ENCODE results near the gene GDF10. TPM values are rescaled to one million over a fixed set of nuclear protein-coding genes. Genes with fewer than 3 reads are reported as not detected.

Gene GDF10
- polyA plus RNA-seq, 1 donor from 2014 or later = 0.66 TPM

DNA sequence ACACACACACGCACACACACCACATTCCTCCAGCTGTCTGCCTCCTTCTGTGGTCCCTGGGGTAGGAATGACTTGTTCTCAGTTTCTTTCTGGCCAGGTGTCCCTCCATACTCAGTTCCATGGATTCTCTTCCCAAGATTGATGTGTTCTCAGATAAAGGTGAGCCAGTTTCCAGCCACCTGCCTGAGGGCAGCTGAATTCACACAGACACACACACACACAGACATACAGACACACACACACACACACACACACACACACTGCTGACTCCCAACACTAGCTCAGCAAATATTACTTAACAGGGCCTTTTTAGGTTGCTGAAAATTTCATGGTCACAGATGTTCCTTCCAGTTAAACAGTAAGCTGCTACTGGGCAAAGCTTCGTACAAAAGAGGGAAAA, 45.4 kb upstream of the GDF10 start:
- H3K4me2 ChIP-seq (ENCODE audit: low read length) = no peak overlapping the region
- no peaks in the 10 kb centered on the region for H4K20me1 ChIP-seq (ENCODE audit: insufficient read depth)
- H2AFZ ChIP-seq (ENCODE audit: low read depth, low read length) = no peak overlapping the region
- H3K79me2 ChIP-seq (replicated peaks; ENCODE audit: insufficient read depth, low read length) = no peaks in the 10 kb centered on the region
- no peaks in the 10 kb centered on the region for H3K9me3 ChIP-seq (ENCODE audit: low read length)
- H3K27me3 ChIP-seq (ENCODE audit: insufficient read depth, low read depth, low read length) = no peaks in the 10 kb centered on the region
- H3K27ac ChIP-seq (ENCODE audit: low read length) = no peak overlapping the region
- no peak overlapping the region for H3K9ac ChIP-seq (ENCODE audit: low read length)
- no peaks in the 10 kb centered on the region for H3F3A ChIP-seq (ENCODE audit: insufficient read depth, low read length, poor library complexity, severe bottlenecking)
- TF ChIP-seq, protein P1, sequence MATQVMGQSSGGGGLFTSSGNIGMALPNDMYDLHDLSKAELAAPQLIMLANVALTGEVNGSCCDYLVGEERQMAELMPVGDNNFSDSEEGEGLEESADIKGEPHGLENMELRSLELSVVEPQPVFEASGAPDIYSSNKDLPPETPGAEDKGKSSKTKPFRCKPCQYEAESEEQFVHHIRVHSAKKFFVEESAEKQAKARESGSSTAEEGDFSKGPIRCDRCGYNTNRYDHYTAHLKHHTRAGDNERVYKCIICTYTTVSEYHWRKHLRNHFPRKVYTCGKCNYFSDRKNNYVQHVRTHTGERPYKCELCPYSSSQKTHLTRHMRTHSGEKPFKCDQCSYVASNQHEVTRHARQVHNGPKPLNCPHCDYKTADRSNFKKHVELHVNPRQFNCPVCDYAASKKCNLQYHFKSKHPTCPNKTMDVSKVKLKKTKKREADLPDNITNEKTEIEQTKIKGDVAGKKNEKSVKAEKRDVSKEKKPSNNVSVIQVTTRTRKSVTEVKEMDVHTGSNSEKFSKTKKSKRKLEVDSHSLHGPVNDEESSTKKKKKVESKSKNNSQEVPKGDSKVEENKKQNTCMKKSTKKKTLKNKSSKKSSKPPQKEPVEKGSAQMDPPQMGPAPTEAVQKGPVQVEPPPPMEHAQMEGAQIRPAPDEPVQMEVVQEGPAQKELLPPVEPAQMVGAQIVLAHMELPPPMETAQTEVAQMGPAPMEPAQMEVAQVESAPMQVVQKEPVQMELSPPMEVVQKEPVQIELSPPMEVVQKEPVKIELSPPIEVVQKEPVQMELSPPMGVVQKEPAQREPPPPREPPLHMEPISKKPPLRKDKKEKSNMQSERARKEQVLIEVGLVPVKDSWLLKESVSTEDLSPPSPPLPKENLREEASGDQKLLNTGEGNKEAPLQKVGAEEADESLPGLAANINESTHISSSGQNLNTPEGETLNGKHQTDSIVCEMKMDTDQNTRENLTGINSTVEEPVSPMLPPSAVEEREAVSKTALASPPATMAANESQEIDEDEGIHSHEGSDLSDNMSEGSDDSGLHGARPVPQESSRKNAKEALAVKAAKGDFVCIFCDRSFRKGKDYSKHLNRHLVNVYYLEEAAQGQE (IDR thresholded peaks at IDR 0.05; ENCODE audit: borderline replicate concordance) = no peak
- TF ChIP-seq SMC3 (conservative IDR thresholded peaks at IDR 0.05; ENCODE audit: poor library complexity) (no peak), EZH2 (IDR thresholded peaks at IDR 0.05; ENCODE audit: borderline replicate concordance, insufficient read depth, low read length, poor library complexity, severe bottlenecking) (no peak), RAD21 (conservative IDR thresholded peaks at IDR 0.05) (no peak), POLR2AphosphoS5 (IDR thresholded peaks at IDR 0.05) (no peak)
- TF ChIP-seq, protein P2, sequence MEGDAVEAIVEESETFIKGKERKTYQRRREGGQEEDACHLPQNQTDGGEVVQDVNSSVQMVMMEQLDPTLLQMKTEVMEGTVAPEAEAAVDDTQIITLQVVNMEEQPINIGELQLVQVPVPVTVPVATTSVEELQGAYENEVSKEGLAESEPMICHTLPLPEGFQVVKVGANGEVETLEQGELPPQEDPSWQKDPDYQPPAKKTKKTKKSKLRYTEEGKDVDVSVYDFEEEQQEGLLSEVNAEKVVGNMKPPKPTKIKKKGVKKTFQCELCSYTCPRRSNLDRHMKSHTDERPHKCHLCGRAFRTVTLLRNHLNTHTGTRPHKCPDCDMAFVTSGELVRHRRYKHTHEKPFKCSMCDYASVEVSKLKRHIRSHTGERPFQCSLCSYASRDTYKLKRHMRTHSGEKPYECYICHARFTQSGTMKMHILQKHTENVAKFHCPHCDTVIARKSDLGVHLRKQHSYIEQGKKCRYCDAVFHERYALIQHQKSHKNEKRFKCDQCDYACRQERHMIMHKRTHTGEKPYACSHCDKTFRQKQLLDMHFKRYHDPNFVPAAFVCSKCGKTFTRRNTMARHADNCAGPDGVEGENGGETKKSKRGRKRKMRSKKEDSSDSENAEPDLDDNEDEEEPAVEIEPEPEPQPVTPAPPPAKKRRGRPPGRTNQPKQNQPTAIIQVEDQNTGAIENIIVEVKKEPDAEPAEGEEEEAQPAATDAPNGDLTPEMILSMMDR (IDR thresholded peaks at IDR 0.05; ENCODE audit: poor library complexity, severe bottlenecking) = no peak
- H3K9me2 ChIP-seq (ENCODE audit: insufficient read depth, low read length) = no peaks in the 10 kb centered on the region
- H3K36me3 ChIP-seq (ENCODE audit: insufficient read depth, low read length) = no peaks in the 10 kb centered on the region
- H3K4me3 ChIP-seq (ENCODE audit: low read length) = no peak overlapping the region

DNA sequence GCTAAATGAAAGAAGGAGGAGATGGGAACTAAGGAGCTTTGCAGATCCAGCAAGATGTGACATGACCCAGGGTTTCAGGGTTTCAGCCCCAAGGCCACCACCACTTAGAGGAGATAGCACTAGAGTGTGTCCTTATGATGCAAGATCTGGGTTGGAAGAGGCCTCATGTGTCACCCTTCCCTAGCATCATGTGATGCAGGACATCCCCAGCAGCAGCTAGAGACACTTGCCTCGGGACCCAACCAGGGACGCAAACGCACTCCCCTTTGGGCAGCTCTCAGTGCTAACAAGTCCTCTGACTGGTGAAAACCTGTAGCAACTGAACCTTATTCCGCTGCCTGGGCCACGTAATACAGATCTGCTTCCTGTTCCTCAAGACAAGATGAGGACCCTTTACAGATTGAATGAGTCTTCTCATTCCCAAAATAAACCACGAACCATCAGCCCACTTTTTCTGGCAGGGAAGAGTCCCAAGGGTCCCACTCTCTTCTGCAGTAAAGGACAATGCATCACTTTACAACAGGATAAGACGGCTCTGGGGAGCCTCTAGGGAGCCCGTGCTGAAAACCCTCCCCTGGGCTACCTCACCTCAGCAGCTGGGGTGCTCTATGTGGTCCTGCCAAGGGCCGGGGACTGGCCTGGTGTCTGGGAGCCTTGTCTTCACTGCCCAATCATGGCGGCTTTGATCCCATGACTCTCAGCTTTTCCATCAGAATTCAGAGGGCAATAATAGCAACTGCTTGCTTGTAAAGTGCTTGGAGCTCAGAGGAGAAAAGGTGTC, 44.8 kb upstream of the GDF10 start:
- Histone ChIP-seq H3K4me2 (ENCODE audit: low read length) (no peak overlapping the region), H3K9me2 (ENCODE audit: insufficient read depth, low read length) (no peaks in the 10 kb centered on the region), H3K9me3 (ENCODE audit: low read length) (no peaks in the 10 kb centered on the region), H3K27ac (ENCODE audit: low read length) (no peak overlapping the region), H2AFZ (ENCODE audit: low read depth, low read length) (no peak overlapping the region), H3K9ac (ENCODE audit: low read length) (no peak overlapping the region), H3F3A (ENCODE audit: insufficient read depth, low read length, poor library complexity, severe bottlenecking) (no peaks in the 10 kb centered on the region), H3K36me3 (ENCODE audit: insufficient read depth, low read length) (no peaks in the 10 kb centered on the region), H4K20me1 (ENCODE audit: insufficient read depth) (no peaks in the 10 kb centered on the region), H3K79me2 (replicated peaks; ENCODE audit: insufficient read depth, low read length) (no peaks in the 10 kb centered on the region), H3K27me3 (ENCODE audit: insufficient read depth, low read depth, low read length) (no peaks in the 10 kb centered on the region), H3K4me3 (ENCODE audit: low read length) (no peak overlapping the region)
- TF ChIP-seq, protein P2 (IDR thresholded peaks at IDR 0.05; ENCODE audit: poor library complexity, severe bottlenecking) = no peak
- TF ChIP-seq TAF1 (IDR thresholded peaks at IDR 0.05; ENCODE audit: low read depth) = no peak
- no peak for TF ChIP-seq SMC3 (conservative IDR thresholded peaks at IDR 0.05; ENCODE audit: poor library complexity)

Data from neural cell (in vitro differentiated cells).